Measurements from ENCODE around the gene HSD11B2.

Gene HSD11B2

GRCh38 chr16:67396159-67397035 is 34.5 kb upstream of the HSD11B2 start:
- no peak for DNase-seq (ENCODE audit: low spot score)

GRCh38 chr16:67397036-67397801 is 33.7 kb upstream of the HSD11B2 start:
- no peak for DNase-seq (ENCODE audit: low spot score)

DNA sequence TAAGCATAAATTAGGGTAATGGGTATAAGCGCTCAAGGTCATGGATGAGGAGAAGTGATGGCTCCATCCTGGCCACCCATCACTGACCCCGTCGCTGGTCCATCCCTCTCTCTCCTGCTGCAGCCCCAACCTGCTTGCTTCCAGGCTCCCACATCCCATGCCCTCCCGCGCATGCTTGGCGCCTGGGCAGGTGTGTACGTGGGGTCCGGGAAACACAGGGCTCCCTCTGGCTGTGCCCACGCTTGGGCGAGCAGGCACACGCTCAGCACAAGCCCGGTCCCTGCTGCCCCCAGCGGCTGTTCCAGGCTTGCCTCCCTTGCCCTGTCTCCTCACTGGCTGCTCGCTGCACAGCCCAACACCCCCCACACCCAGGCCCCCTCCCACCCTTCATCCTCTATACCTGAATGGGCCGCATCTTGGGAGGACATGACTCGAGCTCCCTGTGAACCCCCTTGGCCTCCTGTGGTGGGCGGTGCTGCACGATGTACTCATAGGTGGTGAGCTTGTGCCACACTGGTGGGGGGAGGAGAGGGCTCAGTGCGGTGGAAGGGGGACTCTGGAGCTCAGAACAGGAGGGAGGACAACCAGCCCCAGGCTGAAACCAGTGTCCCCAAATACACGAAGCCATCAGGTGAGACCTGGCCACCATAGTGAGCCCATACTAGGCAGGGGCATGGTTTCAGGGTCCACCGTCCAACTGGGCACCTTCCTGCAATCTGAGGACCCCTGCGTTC is 32.9 kb upstream of the HSD11B2 start:
- DNase-seq (ENCODE audit: low spot score) = no peak

DNA sequence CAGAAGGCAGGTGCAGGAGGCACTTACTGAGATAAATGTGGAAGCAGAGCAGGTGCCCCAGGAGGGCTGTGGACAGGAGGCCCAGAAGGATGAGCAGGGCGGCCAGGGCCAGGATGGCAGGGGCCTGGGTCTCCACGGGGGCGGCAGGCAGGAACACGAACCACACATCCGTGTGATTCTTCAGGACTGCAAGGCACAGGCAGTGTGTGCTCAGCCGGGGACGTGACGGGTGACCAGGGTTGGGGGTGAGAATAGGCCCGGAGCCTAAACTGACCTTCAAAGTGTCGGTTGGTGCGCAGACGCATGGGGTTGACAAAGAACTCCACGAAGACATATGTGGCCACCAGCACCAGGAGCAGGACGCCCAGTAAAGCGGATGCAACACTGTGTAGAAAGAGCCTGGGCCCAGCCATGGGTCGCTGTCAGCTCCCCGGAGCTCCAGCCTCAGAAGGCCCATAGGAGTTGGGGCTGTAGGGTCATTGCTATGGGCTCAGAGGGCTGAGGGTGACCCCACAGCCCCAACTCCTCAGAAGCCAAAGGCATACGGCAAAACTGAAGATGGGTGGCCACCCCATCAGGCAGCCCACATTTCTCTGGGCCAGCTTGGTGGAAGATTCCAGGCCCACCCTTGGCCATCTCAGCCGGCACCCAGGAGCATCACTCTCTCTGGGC is 32.2 kb upstream of the HSD11B2 start:
- no peak for DNase-seq (ENCODE audit: low spot score)

GRCh38 chr16:67399218-67399733 is 31.6 kb upstream of the HSD11B2 start:
- peak; percentile 25 for DNase-seq (ENCODE audit: low spot score)

- DNase-seq (ENCODE audit: low spot score) = no peak
Observed at GRCh38 chr16:67399749-67400704, 30.9 kb upstream of the HSD11B2 start.

GRCh38 chr16:67400901-67401300 is 30.0 kb upstream of the HSD11B2 start:
- no peak for DNase-seq (ENCODE audit: low spot score)

DNA sequence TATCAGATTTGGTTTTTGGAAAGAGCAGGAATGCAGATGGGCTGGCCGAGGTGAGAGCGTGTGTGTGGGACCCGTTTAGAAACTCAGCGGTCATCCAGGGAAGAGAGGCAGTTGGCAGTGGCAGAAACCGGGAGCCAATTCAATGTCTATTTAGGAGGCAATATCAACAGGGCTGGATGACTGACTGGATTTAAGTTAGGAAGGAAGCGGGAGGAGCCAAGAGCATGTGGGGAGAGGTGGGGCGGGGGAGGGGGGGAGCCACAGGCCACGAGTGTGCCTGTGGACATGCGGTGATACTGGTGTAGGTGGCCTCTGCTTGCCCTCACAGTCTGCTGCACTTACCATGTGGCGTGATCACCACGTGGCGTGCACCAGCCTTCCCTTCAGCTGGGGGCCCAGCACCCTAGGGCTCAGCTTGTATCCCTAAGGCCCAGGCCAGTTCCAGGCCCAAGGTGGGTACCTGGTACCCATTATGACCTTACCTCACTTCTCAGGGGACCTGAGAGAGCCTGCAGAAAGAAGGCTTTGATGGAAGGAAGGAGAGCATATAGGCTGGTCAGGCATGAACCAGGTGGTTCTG is 26.9 kb upstream of the HSD11B2 start:
- no peak for DNase-seq (ENCODE audit: low spot score)

DNA sequence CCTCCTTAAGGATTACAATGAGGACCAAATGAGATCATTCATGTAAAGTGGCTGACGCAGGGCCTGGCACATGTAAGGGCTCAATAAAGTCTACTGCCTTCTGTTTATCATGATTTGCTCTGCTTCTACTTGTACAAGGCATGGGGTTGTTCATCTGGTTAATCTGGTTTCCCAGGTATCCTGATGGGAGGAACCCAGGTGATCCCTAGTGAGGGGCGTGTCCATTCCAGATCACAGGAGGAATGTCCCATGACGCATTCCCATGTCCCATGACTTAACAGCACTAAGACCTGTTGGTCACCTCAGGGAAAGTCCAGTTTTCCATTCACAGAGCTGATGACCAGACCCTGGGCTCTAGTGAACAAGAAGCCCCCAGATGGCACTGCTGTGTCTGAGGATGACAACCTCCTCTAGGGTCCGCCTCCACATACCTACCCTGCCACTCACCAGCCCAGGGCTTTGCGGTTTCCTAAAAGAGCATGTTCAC is 26.1 kb upstream of the HSD11B2 start:
- DNase-seq (ENCODE audit: low spot score) = no peak

DNA sequence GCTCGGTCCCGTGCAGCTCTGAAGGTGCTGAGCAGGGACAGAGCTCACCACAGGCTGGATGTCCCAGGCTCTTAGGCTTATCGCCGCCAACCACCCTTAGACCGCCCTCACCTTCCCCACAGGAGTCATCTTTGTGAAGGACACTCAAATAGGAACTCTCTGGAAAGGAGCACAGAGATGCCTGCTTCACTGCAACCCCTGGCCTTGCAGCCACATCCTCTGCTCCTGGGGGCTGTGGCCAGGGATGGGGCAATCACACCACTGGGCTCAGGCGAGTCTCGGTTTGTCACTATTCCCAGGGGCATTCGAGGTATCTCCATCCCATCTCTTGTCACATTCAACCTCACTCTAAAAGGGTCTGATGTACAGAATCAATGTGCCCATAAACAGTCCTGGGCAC is 25.6 kb upstream of the HSD11B2 start:
- no peak for DNase-seq (ENCODE audit: low spot score)

- no peak for DNase-seq (ENCODE audit: low spot score)
Observed at GRCh38 chr16:67406111-67406971, 24.6 kb upstream of the HSD11B2 start.

DNA sequence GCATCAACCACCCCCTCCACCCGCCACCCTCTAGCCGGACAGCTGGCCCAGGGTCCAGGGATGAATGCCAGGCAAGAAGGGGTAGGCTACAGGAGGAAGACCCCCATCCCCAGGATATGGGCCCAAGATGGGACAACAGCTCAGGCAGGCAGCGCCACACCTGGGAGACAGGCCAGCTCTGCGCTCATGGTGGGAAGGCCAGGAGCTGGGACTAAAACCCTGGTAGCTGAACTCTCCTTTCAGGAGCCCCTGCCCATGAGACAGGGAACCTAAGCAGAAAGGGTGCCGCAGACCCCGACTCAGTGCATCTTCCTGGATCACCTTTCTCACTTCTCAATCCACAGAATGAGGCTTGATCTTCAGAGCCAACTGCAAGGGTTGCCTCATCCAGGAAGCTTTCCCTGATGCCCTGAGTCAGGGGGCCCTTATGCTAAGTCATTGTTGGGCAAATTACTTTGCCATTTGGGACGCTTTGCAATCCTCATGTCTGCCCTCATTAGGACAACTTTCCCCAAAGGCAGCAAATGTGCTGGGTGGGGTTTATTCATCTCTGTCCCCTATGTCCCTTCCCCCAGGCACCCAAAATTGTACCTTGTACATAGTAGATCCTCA is 23.6 kb upstream of the HSD11B2 start:
- DNase-seq (ENCODE audit: low spot score) = no peak

DNA sequence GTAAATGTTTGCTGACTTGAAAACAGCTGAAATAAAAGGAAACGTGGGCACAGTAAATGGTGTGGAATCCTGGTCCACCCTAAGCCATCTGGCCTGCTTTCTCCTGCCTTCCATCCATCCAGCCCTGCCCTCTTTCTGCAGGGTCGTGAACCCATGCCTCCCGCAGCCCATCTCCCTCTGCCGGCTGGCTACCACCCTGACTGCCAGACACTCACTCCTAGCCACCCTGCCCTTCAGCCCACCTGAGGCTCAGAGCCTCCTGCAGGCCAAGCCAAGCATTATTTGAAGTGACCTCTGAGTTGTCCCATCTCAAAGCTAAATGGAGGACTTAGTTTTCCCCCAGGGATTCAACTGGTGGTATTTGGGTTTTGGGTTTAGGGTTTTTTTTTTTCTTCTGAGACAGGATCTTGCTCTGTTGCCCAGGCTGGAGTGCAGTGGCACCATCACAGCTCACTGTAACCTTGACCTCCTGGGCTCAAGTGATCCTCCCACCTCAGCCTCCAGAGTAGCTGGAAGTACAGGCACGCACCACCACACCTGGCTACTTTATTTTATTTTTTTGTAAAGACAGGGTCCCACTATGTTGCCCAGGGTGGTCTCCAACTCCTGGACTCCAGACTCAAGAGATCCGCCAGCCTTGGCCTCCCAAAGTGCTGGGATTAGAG is 23.0 kb upstream of the HSD11B2 start:
- no peak for DNase-seq (ENCODE audit: low spot score)

- no peak for DNase-seq (ENCODE audit: low spot score)
Observed at GRCh38 chr16:67409631-67410030, 21.3 kb upstream of the HSD11B2 start.

DNA sequence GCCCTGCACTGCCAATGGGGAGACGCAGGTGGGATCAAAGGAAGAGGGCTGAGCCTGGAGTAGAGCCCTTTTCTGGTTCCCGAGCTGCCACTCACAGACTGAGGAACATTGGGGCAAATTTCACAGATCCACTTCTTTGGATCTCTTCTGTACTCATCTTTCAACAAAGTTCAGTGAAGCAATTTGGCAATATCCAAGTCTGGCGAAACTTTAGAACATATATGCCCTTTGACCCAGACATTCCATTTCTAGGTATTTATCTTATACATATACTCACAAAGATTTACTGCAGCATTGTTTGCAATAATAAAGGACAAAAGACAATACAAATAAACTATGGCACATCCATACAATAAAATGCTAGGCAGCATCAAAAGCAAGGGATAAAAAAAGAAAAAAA is 19.6 kb upstream of the HSD11B2 start:
- DNase-seq (ENCODE audit: low spot score) = no peak

DNA sequence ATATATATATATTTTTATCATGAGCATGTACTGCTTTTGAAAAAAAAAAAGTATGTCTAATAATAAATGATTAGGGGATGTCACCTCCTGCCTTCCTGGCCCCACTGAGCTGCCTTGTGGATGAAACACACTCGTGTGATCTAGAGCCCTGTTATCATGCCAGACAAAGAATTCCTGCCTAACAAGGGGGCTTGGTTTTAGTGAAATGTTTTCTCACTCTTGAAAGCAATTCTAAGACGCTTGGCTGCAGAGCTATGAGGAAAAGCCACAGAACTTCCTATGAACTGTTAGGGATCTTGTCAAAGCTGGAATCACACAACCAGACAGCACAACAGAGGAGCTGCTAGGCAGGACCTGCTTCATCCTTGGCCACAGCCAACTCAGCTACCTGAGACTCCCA is 18.6 kb upstream of the HSD11B2 start:
- DNase-seq (ENCODE audit: low spot score) = no peak

GRCh38 chr16:67413978-67414911 is 16.7 kb upstream of the HSD11B2 start:
- no peak for DNase-seq (ENCODE audit: low spot score)
